Endothelial cell (in vitro differentiated cells): ENCODE data around the gene ARHGEF4. TPM values are rescaled to one million over a fixed set of nuclear protein-coding genes. Genes with fewer than 3 reads are reported as not detected.

ENCODE experiments used
- DNase-seq: peaks from one replicate; pipeline ENCODE4 v3.0.0; 2021; ENCODE audit warnings: low spot score
- H3K27ac Mint-ChIP-seq: one replicate; pipeline ENCODE4 v1.8.0; 2021; ENCODE audit warnings: mixed read lengths, inconsistent platforms; ENCODE audit not compliant: unreplicated experiment
- H3K27me3 Mint-ChIP-seq: one replicate; pipeline ENCODE4 v1.8.0; 2021; ENCODE audit warnings: mild to moderate bottlenecking, moderate library complexity, mixed read lengths, inconsistent platforms; ENCODE audit not compliant: unreplicated experiment
- H3K36me3 Mint-ChIP-seq: one replicate; pipeline ENCODE4 v1.8.0; 2021; ENCODE audit warnings: mild to moderate bottlenecking, low read depth, mixed read lengths, inconsistent platforms; ENCODE audit not compliant: unreplicated experiment
- H3K4me1 Mint-ChIP-seq: one replicate; pipeline ENCODE4 v1.8.0; 2021; ENCODE audit warnings: mild to moderate bottlenecking, mixed read lengths, inconsistent platforms; ENCODE audit not compliant: unreplicated experiment
- H3K4me3 Mint-ChIP-seq: one replicate; pipeline ENCODE4 v1.8.0; 2021; ENCODE audit warnings: mild to moderate bottlenecking, mixed read lengths, inconsistent platforms; ENCODE audit not compliant: unreplicated experiment
- H3K9me3 Mint-ChIP-seq: one replicate; pipeline ENCODE4 v1.8.0; 2021; ENCODE audit warnings: mixed read lengths, inconsistent platforms; ENCODE audit not compliant: unreplicated experiment
- total RNA-seq: library from RNA; stranded (reverse); fragmentation: NEBNext Ultra II Directional; extraction: Animal tissue kit (Norgen Biotek cat#: 25700); gene quantifications from one replicate; pipeline ENCODE4 v1.2.1, GENCODE V29; 2021; ENCODE audit not compliant: unreplicated experiment
- TF ChIP-seq, protein P1 (sequence below): fragments of 200-600 bp; sonication (generic); IDR thresholded peaks from one replicate; pipeline ENCODE4 v1.5.0; 2021; ENCODE audit warnings: antibody characterized with exemption; ENCODE audit not compliant: unreplicated experiment

The ARHGEF4 gene
- total RNA-seq, 1 donor from 2014 or later = 10.3 TPM

DNA sequence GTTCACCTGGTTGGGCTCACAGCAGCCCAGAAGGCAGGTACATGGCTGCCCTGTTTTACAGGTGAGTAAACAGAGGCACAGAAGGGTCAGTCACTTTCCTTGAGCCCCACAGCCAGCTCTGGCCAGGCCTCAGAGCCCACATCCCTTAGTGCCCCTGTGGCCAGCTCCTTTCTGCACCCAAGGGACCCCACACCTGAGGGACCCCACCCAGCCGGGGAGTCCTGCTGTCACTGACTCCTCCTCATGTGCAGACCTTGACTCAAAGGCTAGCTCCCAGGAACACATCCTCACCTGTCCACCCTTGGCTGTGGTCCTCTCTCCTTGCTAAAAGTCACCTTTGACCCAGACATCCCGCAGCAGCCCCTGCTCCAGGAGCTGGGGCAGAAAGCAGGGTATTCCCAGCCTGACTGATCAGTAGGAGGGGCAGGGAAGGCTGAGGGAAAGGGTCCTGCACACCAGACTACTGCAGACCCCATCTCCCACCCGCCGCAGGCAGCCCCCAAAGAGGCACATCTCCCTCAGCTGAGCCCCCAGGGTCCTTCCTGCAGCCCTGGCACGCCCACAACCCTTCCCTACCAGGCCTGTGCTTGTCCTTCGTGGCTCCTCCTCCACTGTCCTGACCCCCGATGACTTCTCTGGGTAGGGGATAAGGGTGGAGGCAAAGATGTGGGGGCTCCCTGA is 9.8 kb upstream of the ARHGEF4 start:
- TF ChIP-seq, protein P1, sequence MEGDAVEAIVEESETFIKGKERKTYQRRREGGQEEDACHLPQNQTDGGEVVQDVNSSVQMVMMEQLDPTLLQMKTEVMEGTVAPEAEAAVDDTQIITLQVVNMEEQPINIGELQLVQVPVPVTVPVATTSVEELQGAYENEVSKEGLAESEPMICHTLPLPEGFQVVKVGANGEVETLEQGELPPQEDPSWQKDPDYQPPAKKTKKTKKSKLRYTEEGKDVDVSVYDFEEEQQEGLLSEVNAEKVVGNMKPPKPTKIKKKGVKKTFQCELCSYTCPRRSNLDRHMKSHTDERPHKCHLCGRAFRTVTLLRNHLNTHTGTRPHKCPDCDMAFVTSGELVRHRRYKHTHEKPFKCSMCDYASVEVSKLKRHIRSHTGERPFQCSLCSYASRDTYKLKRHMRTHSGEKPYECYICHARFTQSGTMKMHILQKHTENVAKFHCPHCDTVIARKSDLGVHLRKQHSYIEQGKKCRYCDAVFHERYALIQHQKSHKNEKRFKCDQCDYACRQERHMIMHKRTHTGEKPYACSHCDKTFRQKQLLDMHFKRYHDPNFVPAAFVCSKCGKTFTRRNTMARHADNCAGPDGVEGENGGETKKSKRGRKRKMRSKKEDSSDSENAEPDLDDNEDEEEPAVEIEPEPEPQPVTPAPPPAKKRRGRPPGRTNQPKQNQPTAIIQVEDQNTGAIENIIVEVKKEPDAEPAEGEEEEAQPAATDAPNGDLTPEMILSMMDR = no peak
- Mint-ChIP-seq H3K27ac (no peak overlapping the region), H3K4me1 (peaks cover 4% of the 10 kb centered on the region), H3K9me3 (no peaks in the 10 kb centered on the region), H3K27me3 (peaks cover 14% of the 10 kb centered on the region), H3K4me3 (no peak overlapping the region), H3K36me3 (no peaks in the 10 kb centered on the region)
- DNase-seq = no peak

GRCh38 chr2:130827502-130828251 is 9.0 kb upstream of the ARHGEF4 start:
- Mint-ChIP-seq H3K4me1 (peaks cover 4% of the 10 kb centered on the region), H3K27me3 (peaks cover 14% of the 10 kb centered on the region), H3K9me3 (no peaks in the 10 kb centered on the region), H3K4me3 (no peak overlapping the region), H3K36me3 (no peaks in the 10 kb centered on the region), H3K27ac (no peak overlapping the region)
- DNase-seq = no peak
- TF ChIP-seq, protein P1 = no peak

DNA sequence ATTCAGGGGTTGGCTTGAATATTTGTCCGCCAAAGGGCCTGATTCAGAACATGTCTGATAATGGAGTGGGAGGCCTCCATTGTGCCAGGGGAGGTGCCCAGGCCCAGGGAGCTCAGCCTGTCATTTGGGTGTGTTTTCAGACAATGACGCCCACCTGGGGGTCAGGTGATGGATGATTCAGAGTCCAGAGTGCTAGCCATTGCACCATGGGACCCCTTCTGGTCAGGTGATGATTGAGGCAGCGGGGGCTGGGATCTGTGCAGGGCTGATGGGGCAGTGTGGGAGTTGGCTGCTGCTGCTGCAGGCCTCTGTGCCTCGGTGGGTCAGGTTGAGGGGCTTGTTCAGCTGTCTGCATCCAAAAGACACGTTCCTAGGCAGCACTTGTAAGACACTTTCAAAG is 8.3 kb upstream of the ARHGEF4 start:
- Mint-ChIP-seq H3K4me3 (no peak overlapping the region), H3K9me3 (no peaks in the 10 kb centered on the region), H3K36me3 (no peaks in the 10 kb centered on the region), H3K4me1 (peaks cover 4% of the 10 kb centered on the region), H3K27me3 (peaks cover 14% of the 10 kb centered on the region), H3K27ac (no peak overlapping the region)
- TF ChIP-seq, protein P1 = no peak
- DNase-seq = no peak

DNA sequence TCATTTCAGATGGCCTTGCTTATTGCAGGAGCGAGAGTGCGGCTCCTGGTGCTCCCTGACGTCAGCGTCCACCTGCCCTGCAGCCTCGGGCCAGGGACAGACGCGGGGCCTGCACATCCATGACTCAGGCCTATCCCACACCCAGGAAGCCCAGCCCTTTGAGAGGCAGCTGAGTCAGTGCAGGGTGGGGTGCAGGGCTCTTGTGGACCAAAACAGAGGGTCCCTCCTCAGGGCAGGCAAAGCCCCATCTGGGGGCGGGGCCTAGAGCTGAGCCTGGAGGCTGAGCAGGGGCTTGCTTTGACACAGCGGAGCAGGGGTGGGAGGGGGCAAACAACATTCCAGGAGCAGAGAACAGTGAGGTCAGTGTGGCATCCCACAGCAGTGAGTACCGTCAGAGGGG is 7.7 kb upstream of the ARHGEF4 start:
- no peak for DNase-seq
- Mint-ChIP-seq H3K27me3 (peaks cover 14% of the 10 kb centered on the region), H3K27ac (no peak overlapping the region), H3K4me1 (peaks cover 4% of the 10 kb centered on the region), H3K4me3 (no peak overlapping the region), H3K9me3 (no peaks in the 10 kb centered on the region), H3K36me3 (no peaks in the 10 kb centered on the region)
- TF ChIP-seq, protein P1 = no peak

GRCh38 chr2:130830538-130830937 is 6.2 kb upstream of the ARHGEF4 start:
- Mint-ChIP-seq H3K4me3 (no peak overlapping the region), H3K9me3 (no peaks in the 10 kb centered on the region), H3K4me1 (no peaks in the 10 kb centered on the region), H3K36me3 (no peaks in the 10 kb centered on the region), H3K27me3 (peaks cover 13% of the 10 kb centered on the region), H3K27ac (peak overlapping the region; percentile 27)
- TF ChIP-seq, protein P1 = no peak
- no peak for DNase-seq
